RPMI7951 (cell line): ENCODE data around the gene TXNRD1. TPM values are rescaled to one million over a fixed set of nuclear protein-coding genes. Genes with fewer than 3 reads are reported as not detected.
"Not testable (repeated sequence)": the region's sequence is repeated elsewhere in the genome, so short reads cannot be mapped to it uniquely, and the experiment has no call there.

Source experiments
- DNase-seq: peaks from one replicate; pipeline ENCODE4 v3.0.0-alpha.2; 2012; ENCODE audit warnings: low read depth
- total RNA-seq: library from RNA; depleted of rRNA; stranded (reverse); fragments of >200 nt; shearing (Covaris generic); gene quantifications from 2 replicates; pipeline ENCODE4 v1.2.3, GENCODE V29; 2014; rRNA removed

The TXNRD1 gene
- total RNA-seq, 1 experiment from 2014 or later: 209 TPM

GRCh38 chr12:104372061-104372720 is 156.6 kb downstream of the TXNRD1 start:
- no peak for DNase-seq

- DNase-seq: no peak
These were observed 157.2 kb downstream of the TXNRD1 start for GRCh38 chr12:104372721-104373335.

- DNase-seq: no peak
These were observed 158.5 kb downstream of the TXNRD1 start for GRCh38 chr12:104374071-104374470.

- DNase-seq: no peak
These were observed 159.2 kb downstream of the TXNRD1 start for GRCh38 chr12:104374806-104375205.

GRCh38 chr12:104375775-104376174 is 160.2 kb downstream of the TXNRD1 start:
- DNase-seq: no peak

GRCh38 chr12:104376650-104377513 is 161.3 kb downstream of the TXNRD1 start:
- peak; percentile 69 for DNase-seq

GRCh38 chr12:104377514-104377812 is 161.9 kb downstream of the TXNRD1 start:
- DNase-seq: peak; percentile 50

- no peak for DNase-seq
These were observed 162.8 kb downstream of the TXNRD1 start for GRCh38 chr12:104378427-104378826.

GRCh38 chr12:104381341-104381730 is 165.8 kb downstream of the TXNRD1 start:
- DNase-seq: no peak

GRCh38 chr12:104381731-104382480 is 166.3 kb downstream of the TXNRD1 start:
- peak; percentile 70 for DNase-seq

GRCh38 chr12:104384141-104384880 is 168.7 kb downstream of the TXNRD1 start:
- peak; percentile 35 for DNase-seq

- no peak for DNase-seq
These were observed 169.9 kb downstream of the TXNRD1 start for GRCh38 chr12:104385510-104385909.

- DNase-seq: no peak
These were observed 170.9 kb downstream of the TXNRD1 start for GRCh38 chr12:104386461-104386860.

- DNase-seq: no peak
These were observed 171.6 kb downstream of the TXNRD1 start for GRCh38 chr12:104387190-104387589.

- not testable (repeated sequence) for DNase-seq
These were observed 178.5 kb downstream of the TXNRD1 start for GRCh38 chr12:104394086-104394485.

Other genes with a start within 250 kb of the TXNRD1 start
- gene TDG, start 249.9 kb upstream of the TXNRD1 start, total RNA-seq: 20.2 and 21.9 TPM in 2 replicates
- gene GLT8D2, start 165.6 kb upstream of the TXNRD1 start, total RNA-seq: 10.4 and 14.8 TPM in 2 replicates
- gene HCFC2, start 151.2 kb upstream of the TXNRD1 start, total RNA-seq: 10.7 and 17.3 TPM in 2 replicates
- 15.5 and 21.6 TPM in 2 replicates for gene NFYB, start 77.6 kb upstream of the TXNRD1 start, total RNA-seq
- 0.68 and 0.72 TPM in 2 replicates for gene EID3, start 88.0 kb downstream of the TXNRD1 start, total RNA-seq
- 36.2 and 38.8 TPM in 2 replicates for gene CHST11, start 241.2 kb downstream of the TXNRD1 start, total RNA-seq